ENCODE measurements around the gene NDUFB6. TPM values are rescaled to one million over a fixed set of nuclear protein-coding genes. Genes with fewer than 3 reads are reported as not detected.

NDUFB6 gene
- total RNA-seq, 2 donors from 2014 or later = 43.0 to 56.4 TPM

DNA sequence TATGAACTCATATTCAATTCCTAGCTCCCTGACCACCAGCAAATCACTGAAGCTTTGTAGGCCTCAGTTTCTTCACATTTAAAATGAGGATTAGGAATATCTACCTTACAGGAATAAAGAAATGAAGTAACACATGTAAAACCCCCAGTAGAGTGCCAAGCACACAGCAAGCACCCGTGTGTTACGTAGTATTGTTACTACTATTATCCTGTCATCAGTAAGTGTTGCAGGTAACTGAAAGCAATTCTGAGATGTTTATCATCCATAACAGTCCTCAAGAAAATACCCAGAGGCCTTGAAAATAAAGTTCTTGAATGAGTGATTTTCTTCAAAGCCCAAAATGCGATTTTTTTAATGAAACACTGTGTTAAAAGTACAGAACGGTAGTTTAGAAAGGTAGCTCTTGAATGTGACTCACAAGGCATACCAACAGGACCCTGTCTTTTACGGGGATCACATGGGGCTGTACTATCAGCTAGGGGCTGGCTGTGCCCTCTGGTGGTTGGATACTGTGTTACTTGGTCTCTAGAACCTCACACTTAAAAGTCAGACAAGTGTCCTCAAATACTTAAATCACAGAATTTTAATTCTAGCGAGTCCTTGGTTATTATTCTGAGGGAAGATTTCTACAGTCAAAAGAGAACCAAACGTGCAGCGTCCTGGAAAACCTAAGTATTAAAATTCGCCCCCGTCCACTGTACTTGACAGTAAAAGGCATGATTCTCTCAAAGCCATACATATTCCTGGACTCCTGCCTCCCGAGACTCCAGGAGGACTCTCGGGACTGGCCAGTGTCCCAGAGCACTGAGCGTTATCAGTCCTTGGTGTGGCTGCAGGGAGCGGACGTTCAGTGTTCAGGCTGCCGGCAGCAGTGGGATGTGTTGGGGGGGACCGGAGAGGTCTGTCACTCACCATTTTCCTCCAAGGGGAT lies 725 bp downstream of the NDUFB6 start:
- no peaks in the 10 kb centered on the region for H3K27me3 ChIP-seq (replicated peaks; ENCODE audit: insufficient read depth)
- H3K4me3 ChIP-seq = peak overlapping the region; percentile 70 to 80
- H3K9me3 ChIP-seq = no peaks in the 10 kb centered on the region
- intact Hi-C loops (cut with DNase I) = loop anchor here (10.0 kb wide), 2 partner anchors 47 to 137 kb away; partner anchors contain the start of gene RIGI
- DNase-seq (ENCODE audit: low spot score) = peak; percentile 74
- 2% methylated on average over 17 of the region's 17 CpGs for WGBS
- H3K27ac ChIP-seq = peak overlapping the region; percentile 80 to 85
- H3K36me3 ChIP-seq = no peaks in the 10 kb centered on the region
- no peak for TF ChIP-seq POLR2A (IDR thresholded peaks at IDR 0.05)
- TF ChIP-seq, protein P1, sequence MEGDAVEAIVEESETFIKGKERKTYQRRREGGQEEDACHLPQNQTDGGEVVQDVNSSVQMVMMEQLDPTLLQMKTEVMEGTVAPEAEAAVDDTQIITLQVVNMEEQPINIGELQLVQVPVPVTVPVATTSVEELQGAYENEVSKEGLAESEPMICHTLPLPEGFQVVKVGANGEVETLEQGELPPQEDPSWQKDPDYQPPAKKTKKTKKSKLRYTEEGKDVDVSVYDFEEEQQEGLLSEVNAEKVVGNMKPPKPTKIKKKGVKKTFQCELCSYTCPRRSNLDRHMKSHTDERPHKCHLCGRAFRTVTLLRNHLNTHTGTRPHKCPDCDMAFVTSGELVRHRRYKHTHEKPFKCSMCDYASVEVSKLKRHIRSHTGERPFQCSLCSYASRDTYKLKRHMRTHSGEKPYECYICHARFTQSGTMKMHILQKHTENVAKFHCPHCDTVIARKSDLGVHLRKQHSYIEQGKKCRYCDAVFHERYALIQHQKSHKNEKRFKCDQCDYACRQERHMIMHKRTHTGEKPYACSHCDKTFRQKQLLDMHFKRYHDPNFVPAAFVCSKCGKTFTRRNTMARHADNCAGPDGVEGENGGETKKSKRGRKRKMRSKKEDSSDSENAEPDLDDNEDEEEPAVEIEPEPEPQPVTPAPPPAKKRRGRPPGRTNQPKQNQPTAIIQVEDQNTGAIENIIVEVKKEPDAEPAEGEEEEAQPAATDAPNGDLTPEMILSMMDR (IDR thresholded peaks at IDR 0.05) = peak; percentile 48 to 77 (median 64)
- TF ChIP-seq POLR2AphosphoS5 (IDR thresholded peaks at IDR 0.05) = peak; percentile 27
- H3K4me1 ChIP-seq (replicated peaks) = no peaks in the 10 kb centered on the region

DNA sequence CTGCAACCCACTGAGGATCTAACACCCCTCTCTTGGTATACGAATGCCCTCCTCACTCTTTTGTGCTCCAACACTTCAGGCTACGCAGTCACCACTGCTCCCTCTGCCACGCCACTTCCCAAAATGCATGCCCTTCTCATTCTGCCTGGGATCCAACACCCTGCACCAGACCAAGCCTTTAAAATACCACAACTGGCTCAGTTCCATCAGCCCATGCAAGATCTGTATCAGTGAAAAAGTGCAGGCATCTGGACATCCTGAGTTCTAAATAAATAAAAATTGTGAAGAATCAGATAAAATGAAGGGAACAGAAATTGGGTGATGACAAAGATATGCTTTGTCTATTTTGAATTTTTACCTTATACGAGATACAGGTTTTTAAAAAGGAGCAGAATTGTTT lies 2.7 kb downstream of the NDUFB6 start:
- DNase-seq (ENCODE audit: low spot score) = no peak
- H3K9me3 ChIP-seq = no peaks in the 10 kb centered on the region
- intact Hi-C loops (cut with DNase I) = loop anchor here (10.0 kb wide), 2 partner anchors 45 to 135 kb away; partner anchors contain the start of gene RIGI
- H3K4me1 ChIP-seq (replicated peaks) = no peaks in the 10 kb centered on the region
- peaks cover 0 to 5% of the 10 kb centered on the region in 2 donors for H3K36me3 ChIP-seq
- TF ChIP-seq POLR2AphosphoS5 (IDR thresholded peaks at IDR 0.05) (no peak), POLR2A (IDR thresholded peaks at IDR 0.05) (no peak)
- TF ChIP-seq, protein P1 (IDR thresholded peaks at IDR 0.05) = no peak
- H3K4me3 ChIP-seq = no peak overlapping the region
- 85% methylated on average over 4 of the region's 4 CpGs for WGBS
- no peak overlapping the region for H3K27ac ChIP-seq
- H3K27me3 ChIP-seq (replicated peaks; ENCODE audit: insufficient read depth) = no peaks in the 10 kb centered on the region

DNA sequence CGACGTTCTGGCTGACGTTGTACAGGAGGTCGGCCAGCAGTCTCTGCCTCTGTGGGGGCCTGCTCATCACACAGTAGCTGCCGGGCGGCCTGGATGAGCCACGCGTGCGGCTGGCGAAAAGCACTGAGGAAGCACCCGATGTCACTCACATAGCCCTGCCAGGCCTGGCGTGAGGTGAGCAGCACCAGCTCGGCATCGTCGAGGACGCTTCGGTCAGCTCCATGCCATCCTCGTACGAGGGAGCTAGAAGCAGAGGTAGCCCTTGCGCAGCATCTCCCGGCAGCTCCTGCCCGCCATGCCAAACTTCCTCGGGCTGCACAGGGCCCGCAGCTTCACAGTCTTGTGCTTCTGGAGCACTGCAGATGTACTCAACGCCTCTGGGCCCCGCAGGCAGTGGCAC lies 6.2 kb downstream of the NDUFB6 start:
- Histone ChIP-seq H3K4me1 (replicated peaks) (no peaks in the 10 kb centered on the region), H3K27me3 (replicated peaks; ENCODE audit: insufficient read depth) (no peaks in the 10 kb centered on the region), H3K9me3 (no peaks in the 10 kb centered on the region), H3K36me3 (peaks cover 0 to 5% of the 10 kb centered on the region in 2 donors), H3K27ac (no peak overlapping the region), H3K4me3 (no peak overlapping the region)
- TF ChIP-seq POLR2AphosphoS5 (IDR thresholded peaks at IDR 0.05) (no peak), POLR2A (IDR thresholded peaks at IDR 0.05) (no peak)
- TF ChIP-seq, protein P1 (IDR thresholded peaks at IDR 0.05) = no peak
- intact Hi-C loops (cut with DNase I) = no loop called here
- 92% methylated on average over 26 of the region's 26 CpGs for WGBS
- no peak for DNase-seq (ENCODE audit: low spot score)

DNA sequence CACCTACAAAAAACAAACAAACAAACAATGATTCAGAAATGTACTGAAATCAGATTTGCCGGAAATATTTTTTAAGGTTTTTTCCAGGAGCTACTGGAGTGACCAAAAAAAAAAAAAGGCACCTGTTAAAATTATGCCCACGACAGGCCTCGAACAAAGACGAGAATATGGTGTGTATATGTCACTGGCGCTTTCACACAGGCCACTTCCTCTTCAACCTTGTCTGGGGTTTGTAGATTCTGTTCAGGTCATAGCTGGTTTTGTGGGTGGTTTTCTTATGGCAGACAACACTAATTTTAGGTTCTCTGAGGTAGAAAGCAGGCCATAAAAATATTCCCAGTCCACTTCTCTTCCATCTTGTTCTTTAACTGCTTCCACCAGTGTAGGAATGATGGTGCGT lies 7.0 kb downstream of the NDUFB6 start:
- H3K27me3 ChIP-seq (replicated peaks; ENCODE audit: insufficient read depth) = no peaks in the 10 kb centered on the region
- no peaks in the 10 kb centered on the region for H3K9me3 ChIP-seq
- no peaks in the 10 kb centered on the region for H3K4me1 ChIP-seq (replicated peaks)
- peaks cover 0 to 5% of the 10 kb centered on the region in 2 donors for H3K36me3 ChIP-seq
- no peak overlapping the region for H3K4me3 ChIP-seq
- 96% methylated on average over 6 of the region's 6 CpGs for WGBS
- H3K27ac ChIP-seq = no peak overlapping the region
- intact Hi-C loops (cut with DNase I) = no loop called here
- no peak for DNase-seq (ENCODE audit: low spot score)
- TF ChIP-seq, protein P1 (IDR thresholded peaks at IDR 0.05) = no peak
- TF ChIP-seq POLR2A (IDR thresholded peaks at IDR 0.05) = no peak
- no peak for TF ChIP-seq POLR2AphosphoS5 (IDR thresholded peaks at IDR 0.05)

Measured in prostate gland (tissue), 2 donors.